ENCODE results near the gene LNX2.

LNX2 gene

DNA sequence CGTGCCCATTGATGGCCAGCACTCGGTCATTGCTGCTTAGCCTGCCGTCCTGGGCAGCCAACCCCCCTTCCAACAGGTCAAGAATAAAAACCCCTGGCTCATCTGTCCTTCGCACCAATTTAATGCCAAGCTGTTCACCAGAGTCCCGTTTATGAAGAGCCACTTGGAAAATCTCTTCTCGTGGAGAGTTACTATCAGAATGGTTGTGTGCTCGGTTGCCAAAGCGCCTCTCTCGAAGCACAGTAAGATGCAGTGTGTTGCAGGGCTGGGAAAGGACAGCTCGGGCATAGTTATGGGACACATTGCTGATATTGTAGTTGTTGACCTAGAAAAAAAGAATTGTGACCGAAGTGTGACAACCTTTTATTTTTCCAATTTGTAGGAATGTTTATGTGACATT lies 57.9 kb downstream of the LNX2 start:
- no peak overlapping the region for H3K27ac ChIP-seq (ENCODE audit: low read depth, low read length)
- H3K27me3 ChIP-seq (ENCODE audit: control insufficient read depth, insufficient read depth, low read length) = no peaks in the 10 kb centered on the region
- no peaks in the 10 kb centered on the region for H3K4me1 ChIP-seq (ENCODE audit: control insufficient read depth, insufficient read depth, low read length)
- no peaks in the 10 kb centered on the region for H3K9me3 ChIP-seq (ENCODE audit: control insufficient read depth, insufficient read depth, low read depth, low read length)
- H3K4me3 ChIP-seq (ENCODE audit: low read depth, low read length) = no peak overlapping the region
- peaks cover 41% of the 10 kb centered on the region for H3K36me3 ChIP-seq (ENCODE audit: control insufficient read depth, insufficient read depth, low read length)
- H3K9ac ChIP-seq (ENCODE audit: low read length) = no peak overlapping the region

DNA sequence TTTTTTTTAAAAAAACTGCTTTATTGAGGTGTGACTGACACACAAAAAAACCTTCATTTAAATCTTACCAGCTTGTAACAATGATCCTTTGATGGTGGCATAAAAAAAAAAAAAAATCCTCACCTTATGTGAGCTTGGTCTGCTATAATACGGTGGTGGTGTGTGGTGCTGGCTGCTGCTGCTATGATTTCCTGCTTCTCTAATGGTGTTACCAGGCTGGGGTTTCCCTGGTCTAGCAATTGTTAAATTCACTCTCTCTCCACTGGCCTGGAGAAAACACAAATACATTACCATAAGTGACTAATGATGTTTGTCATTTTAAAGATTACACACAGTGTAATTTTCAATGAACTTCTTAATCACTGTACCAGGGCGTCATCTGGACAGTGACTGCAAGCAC lies 60.6 kb downstream of the LNX2 start:
- Histone ChIP-seq H3K9ac (ENCODE audit: low read length) (no peak overlapping the region), H3K27me3 (ENCODE audit: control insufficient read depth, insufficient read depth, low read length) (no peaks in the 10 kb centered on the region), H3K4me1 (ENCODE audit: control insufficient read depth, insufficient read depth, low read length) (no peaks in the 10 kb centered on the region), H3K36me3 (ENCODE audit: control insufficient read depth, insufficient read depth, low read length) (peaks cover 41% of the 10 kb centered on the region), H3K4me3 (ENCODE audit: low read depth, low read length) (no peak overlapping the region), H3K9me3 (ENCODE audit: control insufficient read depth, insufficient read depth, low read depth, low read length) (no peaks in the 10 kb centered on the region), H3K27ac (ENCODE audit: low read depth, low read length) (no peak overlapping the region)

GRCh38 chr13:27556109-27556508 lies 64.2 kb downstream of the LNX2 start:
- no peak overlapping the region for H3K4me3 ChIP-seq (ENCODE audit: low read depth, low read length)
- no peaks in the 10 kb centered on the region for H3K9me3 ChIP-seq (ENCODE audit: control insufficient read depth, insufficient read depth, low read depth, low read length)
- H3K27me3 ChIP-seq (ENCODE audit: control insufficient read depth, insufficient read depth, low read length) = no peaks in the 10 kb centered on the region
- H3K9ac ChIP-seq (ENCODE audit: low read length) = no peak overlapping the region
- no peaks in the 10 kb centered on the region; the same call in 1 of the 2 replicates for H3K4me1 ChIP-seq (ENCODE audit: control insufficient read depth, insufficient read depth, low read length)
- no peak overlapping the region for H3K27ac ChIP-seq (ENCODE audit: low read depth, low read length)
- H3K36me3 ChIP-seq (ENCODE audit: control insufficient read depth, insufficient read depth, low read length) = peaks cover 46% of the 10 kb centered on the region

DNA sequence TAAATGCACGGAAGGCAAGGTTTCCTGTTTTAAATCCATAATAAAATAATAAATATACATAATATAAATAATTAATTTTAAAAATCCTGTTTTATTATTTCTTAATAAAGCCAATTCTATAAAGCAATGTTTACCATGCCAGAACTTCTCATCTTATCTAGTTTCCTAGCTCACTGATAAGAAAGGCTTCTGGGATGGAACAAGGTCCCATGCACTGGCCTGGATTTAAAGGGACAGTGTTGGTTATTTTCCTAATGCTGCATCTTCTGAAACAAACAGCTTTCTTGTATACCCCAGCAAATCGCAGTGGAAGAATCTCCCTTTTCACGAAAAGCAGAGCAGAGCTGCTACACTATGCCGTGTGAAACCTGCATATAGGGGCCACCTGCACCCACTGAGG lies 68.8 kb downstream of the LNX2 start:
- H3K4me1 ChIP-seq (ENCODE audit: control insufficient read depth, insufficient read depth, low read length) = no peaks in the 10 kb centered on the region; the same call in 1 of the 2 replicates
- no peaks in the 10 kb centered on the region for H3K9me3 ChIP-seq (ENCODE audit: control insufficient read depth, insufficient read depth, low read depth, low read length)
- H3K36me3 ChIP-seq (ENCODE audit: control insufficient read depth, insufficient read depth, low read length) = peaks cover 65% of the 10 kb centered on the region
- no peaks in the 10 kb centered on the region for H3K27me3 ChIP-seq (ENCODE audit: control insufficient read depth, insufficient read depth, low read length)
- no peak overlapping the region for H3K27ac ChIP-seq (ENCODE audit: low read depth, low read length)
- no peak overlapping the region for H3K9ac ChIP-seq (ENCODE audit: low read length)
- no peak overlapping the region for H3K4me3 ChIP-seq (ENCODE audit: low read depth, low read length)

GRCh38 chr13:27549406-27549981 lies 70.8 kb downstream of the LNX2 start:
- H3K27ac ChIP-seq (ENCODE audit: low read depth, low read length) = no peak overlapping the region

GRCh38 chr13:27542220-27542619 lies 78.1 kb downstream of the LNX2 start:
- H3K27ac ChIP-seq (ENCODE audit: low read depth, low read length) = no peak overlapping the region
- H3K27me3 ChIP-seq (ENCODE audit: control insufficient read depth, insufficient read depth, low read length) = no peaks in the 10 kb centered on the region
- H3K4me3 ChIP-seq (ENCODE audit: low read depth, low read length) = no peak overlapping the region
- H3K9ac ChIP-seq (ENCODE audit: low read length) = no peak overlapping the region
- H3K9me3 ChIP-seq (ENCODE audit: control insufficient read depth, insufficient read depth, low read depth, low read length) = no peaks in the 10 kb centered on the region
- no peaks in the 10 kb centered on the region for H3K36me3 ChIP-seq (ENCODE audit: control insufficient read depth, insufficient read depth, low read length)
- H3K4me1 ChIP-seq (ENCODE audit: control insufficient read depth, insufficient read depth, low read length) = peaks cover 3% of the 10 kb centered on the region; the same call in 1 of the 2 replicates

More at GRCh38 chr13:27549406-27549981, 70.8 kb downstream of the LNX2 start:
- H3K9me3 ChIP-seq (ENCODE audit: control insufficient read depth, insufficient read depth, low read depth, low read length) = no peaks in the 10 kb centered on the region
- H3K4me1 ChIP-seq (ENCODE audit: control insufficient read depth, insufficient read depth, low read length) = no peaks in the 10 kb centered on the region; the same call in 1 of the 2 replicates
- no peak overlapping the region for H3K9ac ChIP-seq (ENCODE audit: low read length)
- peaks cover 46% of the 10 kb centered on the region for H3K36me3 ChIP-seq (ENCODE audit: control insufficient read depth, insufficient read depth, low read length)
- no peaks in the 10 kb centered on the region for H3K27me3 ChIP-seq (ENCODE audit: control insufficient read depth, insufficient read depth, low read length)
- H3K4me3 ChIP-seq (ENCODE audit: low read depth, low read length) = no peak overlapping the region

DNA sequence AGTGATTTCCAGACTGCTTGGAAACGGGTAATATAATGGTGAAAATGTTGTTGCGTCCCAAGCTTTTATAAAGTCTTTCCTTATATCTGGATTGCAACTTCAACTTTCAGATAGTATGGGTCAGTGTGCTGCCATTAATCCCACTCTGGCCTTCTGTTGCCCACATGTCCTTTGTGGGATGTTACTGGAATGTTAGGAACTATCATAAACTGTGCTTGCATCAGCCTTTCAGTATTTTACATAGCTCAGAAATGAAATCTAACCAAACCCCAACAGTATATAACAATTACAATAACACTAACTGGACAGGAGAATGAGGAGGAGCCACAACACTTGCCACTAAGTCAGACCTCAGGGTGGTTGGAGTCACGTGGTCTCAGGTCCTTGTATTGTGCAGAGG lies 78.9 kb downstream of the LNX2 start:
- Histone ChIP-seq H3K4me3 (ENCODE audit: low read depth, low read length) (no peak overlapping the region), H3K9me3 (ENCODE audit: control insufficient read depth, insufficient read depth, low read depth, low read length) (no peaks in the 10 kb centered on the region), H3K27me3 (ENCODE audit: control insufficient read depth, insufficient read depth, low read length) (no peaks in the 10 kb centered on the region), H3K9ac (ENCODE audit: low read length) (no peak overlapping the region), H3K27ac (ENCODE audit: low read depth, low read length) (no peak overlapping the region), H3K36me3 (ENCODE audit: control insufficient read depth, insufficient read depth, low read length) (no peaks in the 10 kb centered on the region), H3K4me1 (ENCODE audit: control insufficient read depth, insufficient read depth, low read length) (peaks cover 3% of the 10 kb centered on the region; the same call in 1 of the 2 replicates)

GRCh38 chr13:27536361-27537101 lies 83.8 kb downstream of the LNX2 start:
- H3K27me3 ChIP-seq (ENCODE audit: control insufficient read depth, insufficient read depth, low read length) = no peaks in the 10 kb centered on the region
- no peak overlapping the region for H3K9ac ChIP-seq (ENCODE audit: low read length)
- H3K4me3 ChIP-seq (ENCODE audit: low read depth, low read length) = no peak overlapping the region
- H3K9me3 ChIP-seq (ENCODE audit: control insufficient read depth, insufficient read depth, low read depth, low read length) = no peaks in the 10 kb centered on the region
- no peaks in the 10 kb centered on the region for H3K36me3 ChIP-seq (ENCODE audit: control insufficient read depth, insufficient read depth, low read length)
- no peak overlapping the region for H3K27ac ChIP-seq (ENCODE audit: low read depth, low read length)
- H3K4me1 ChIP-seq (ENCODE audit: control insufficient read depth, insufficient read depth, low read length) = peaks cover 3% of the 10 kb centered on the region

DNA sequence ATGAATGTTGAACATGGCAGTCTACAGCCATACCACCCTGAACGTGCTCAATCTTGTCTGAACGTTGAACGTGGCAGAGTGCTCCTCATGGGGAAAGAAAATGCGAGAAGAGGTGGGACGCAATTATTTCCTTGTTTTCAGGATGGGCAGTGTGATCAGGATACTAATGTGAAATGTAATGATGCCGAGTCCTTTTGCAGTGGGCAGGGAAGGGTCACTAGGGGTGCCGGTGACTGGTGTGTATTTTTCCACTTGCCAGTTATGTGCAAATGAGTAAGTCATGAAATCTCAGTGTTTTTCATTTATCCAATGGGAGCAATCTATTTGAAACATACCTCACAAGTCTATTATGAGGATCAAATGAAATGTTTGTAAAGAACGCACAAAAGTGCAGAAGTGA lies 84.8 kb downstream of the LNX2 start:
- Histone ChIP-seq H3K4me1 (ENCODE audit: control insufficient read depth, insufficient read depth, low read length) (peaks cover 3% of the 10 kb centered on the region), H3K9ac (ENCODE audit: low read length) (no peak overlapping the region), H3K36me3 (ENCODE audit: control insufficient read depth, insufficient read depth, low read length) (no peaks in the 10 kb centered on the region), H3K27ac (ENCODE audit: low read depth, low read length) (no peak overlapping the region), H3K4me3 (ENCODE audit: low read depth, low read length) (no peak overlapping the region), H3K27me3 (ENCODE audit: control insufficient read depth, insufficient read depth, low read length) (no peaks in the 10 kb centered on the region), H3K9me3 (ENCODE audit: control insufficient read depth, insufficient read depth, low read depth, low read length) (no peaks in the 10 kb centered on the region)

- no peaks in the 10 kb centered on the region for H3K27me3 ChIP-seq (ENCODE audit: control insufficient read depth, insufficient read depth, low read length)
- H3K9ac ChIP-seq (ENCODE audit: low read length) = no peak overlapping the region
- H3K4me3 ChIP-seq (ENCODE audit: low read depth, low read length) = no peak overlapping the region
- H3K4me1 ChIP-seq (ENCODE audit: control insufficient read depth, insufficient read depth, low read length) = no peaks in the 10 kb centered on the region; the same call in 1 of the 2 replicates
- no peak overlapping the region for H3K27ac ChIP-seq (ENCODE audit: low read depth, low read length)
- H3K36me3 ChIP-seq (ENCODE audit: control insufficient read depth, insufficient read depth, low read length) = no peaks in the 10 kb centered on the region
- H3K9me3 ChIP-seq (ENCODE audit: control insufficient read depth, insufficient read depth, low read depth, low read length) = no peaks in the 10 kb centered on the region
Observed at GRCh38 chr13:27534981-27535380, 85.3 kb downstream of the LNX2 start.

- Histone ChIP-seq H3K4me3 (ENCODE audit: low read depth, low read length) (no peak overlapping the region), H3K9ac (ENCODE audit: low read length) (no peak overlapping the region), H3K9me3 (ENCODE audit: control insufficient read depth, insufficient read depth, low read depth, low read length) (no peaks in the 10 kb centered on the region), H3K27me3 (ENCODE audit: control insufficient read depth, insufficient read depth, low read length) (no peaks in the 10 kb centered on the region), H3K4me1 (ENCODE audit: control insufficient read depth, insufficient read depth, low read length) (no peaks in the 10 kb centered on the region; the same call in 1 of the 2 replicates), H3K27ac (ENCODE audit: low read depth, low read length) (no peak overlapping the region), H3K36me3 (ENCODE audit: control insufficient read depth, insufficient read depth, low read length) (no peaks in the 10 kb centered on the region)
Observed at GRCh38 chr13:27534108-27534980, 86.0 kb downstream of the LNX2 start.

Measured in HUES6 (cell line).